AG09309 (cell line): ENCODE data around the gene RNF166.

Source experiments
- DNase-seq: peaks from one replicate; pipeline ENCODE4 v3.0.0-alpha.2; 2010; ENCODE audit warnings: low read depth
- H3K4me3 ChIP-seq: 2 replicates; pipeline ENCODE4 v1.5.1; 2011; ENCODE audit warnings: mild to moderate bottlenecking, low read depth, low read length, moderate library complexity; ENCODE audit not compliant: control insufficient read depth
- CTCF ChIP-seq: IDR thresholded peaks from 2 replicates; pipeline ENCODE4 v1.5.1; 2011; ENCODE audit warnings: mild to moderate bottlenecking, low read depth, low read length, inconsistent platforms; ENCODE audit not compliant: insufficient read depth, control insufficient read depth; ENCODE audit errors: missing control alignments

RNF166 gene

GRCh38 chr16:88647178-88648070, 58.8 kb downstream of the RNF166 start:
- H3K4me3 ChIP-seq: no peak overlapping the region
- no peak for TF ChIP-seq CTCF
- no peak for DNase-seq
